Astrocyte (in vitro differentiated cells and primary cell): ENCODE measurements around the gene ULK3.

Source experiments
- CTCF ChIP-seq: IDR thresholded peaks from 2 replicates; pipeline ENCODE4 v1.5.1; 2011; ENCODE audit warnings: low read depth, mild to moderate bottlenecking, inconsistent platforms, low read length, moderate library complexity; ENCODE audit not compliant: insufficient read depth
- EZH2 ChIP-seq: IDR thresholded peaks from 2 replicates; pipeline ENCODE4 v1.6.1; 2012; ENCODE audit warnings: mild to moderate bottlenecking, low read length, inconsistent platforms; ENCODE audit not compliant: insufficient read depth

GRCh38 chr15:74868059-74868458, 25.1 kb upstream of the ULK3 start:
- TF ChIP-seq CTCF (no peak), EZH2 (no peak)
